ENCODE data around the gene AUTS2. TPM values are rescaled to one million over a fixed set of nuclear protein-coding genes. Genes with fewer than 3 reads are reported as not detected.

AUTS2 gene
- total and polyA plus RNA-seq, 2 donors (not counting 1 experiment from before 2014, with no cell fraction given) = 0.60 to 9.1 TPM

DNA sequence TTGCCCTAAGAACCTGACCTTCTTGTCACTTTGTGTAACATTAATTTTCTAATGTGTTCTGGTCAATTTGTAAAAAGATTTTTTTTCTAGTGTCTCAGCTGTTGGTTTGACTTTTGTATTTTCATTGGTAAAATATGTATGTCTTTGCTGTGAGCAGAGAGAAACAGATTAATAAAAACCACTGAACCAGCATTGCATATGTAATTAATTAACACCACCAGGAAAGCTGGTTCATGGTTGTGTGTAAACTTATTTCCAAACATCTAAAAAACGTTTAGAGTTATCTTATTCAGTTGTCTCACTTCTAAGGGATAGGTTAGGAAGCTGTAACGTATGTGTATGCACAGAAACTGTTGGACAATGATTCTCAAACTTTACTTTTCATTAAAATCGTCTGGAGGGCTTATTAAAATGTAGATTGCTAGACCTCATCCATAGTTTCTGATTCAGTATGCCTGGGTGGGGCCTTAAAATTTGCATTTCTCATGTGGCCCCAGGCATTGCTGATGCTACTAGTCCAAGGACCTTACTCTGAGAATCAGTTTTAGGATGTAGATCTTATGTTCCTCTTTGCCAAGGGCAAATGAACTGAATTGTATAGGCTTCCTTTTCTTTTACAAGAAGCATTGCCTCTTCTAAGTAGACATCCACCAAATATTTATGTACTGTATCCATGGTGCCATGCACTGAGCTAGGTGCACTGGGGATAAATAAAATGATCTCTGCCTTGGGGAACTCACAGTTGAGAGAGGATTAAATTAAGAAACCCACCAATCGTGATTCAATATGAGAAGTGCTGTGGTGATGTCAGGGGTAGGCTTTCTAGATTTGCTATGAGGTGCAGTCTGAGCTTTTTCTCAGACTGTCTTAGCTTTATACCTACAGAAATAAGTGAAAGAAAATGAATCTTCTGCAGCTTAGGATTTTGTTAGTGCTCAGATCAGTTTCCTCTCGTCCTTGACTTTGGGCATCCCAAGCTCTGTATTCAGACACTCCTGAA is 98.7 kb downstream of the AUTS2 start:
- no peak for TF ChIP-seq EZH2 (IDR thresholded peaks at IDR 0.05; ENCODE audit: low read length, missing control alignments)
- TF ChIP-seq, protein P1, sequence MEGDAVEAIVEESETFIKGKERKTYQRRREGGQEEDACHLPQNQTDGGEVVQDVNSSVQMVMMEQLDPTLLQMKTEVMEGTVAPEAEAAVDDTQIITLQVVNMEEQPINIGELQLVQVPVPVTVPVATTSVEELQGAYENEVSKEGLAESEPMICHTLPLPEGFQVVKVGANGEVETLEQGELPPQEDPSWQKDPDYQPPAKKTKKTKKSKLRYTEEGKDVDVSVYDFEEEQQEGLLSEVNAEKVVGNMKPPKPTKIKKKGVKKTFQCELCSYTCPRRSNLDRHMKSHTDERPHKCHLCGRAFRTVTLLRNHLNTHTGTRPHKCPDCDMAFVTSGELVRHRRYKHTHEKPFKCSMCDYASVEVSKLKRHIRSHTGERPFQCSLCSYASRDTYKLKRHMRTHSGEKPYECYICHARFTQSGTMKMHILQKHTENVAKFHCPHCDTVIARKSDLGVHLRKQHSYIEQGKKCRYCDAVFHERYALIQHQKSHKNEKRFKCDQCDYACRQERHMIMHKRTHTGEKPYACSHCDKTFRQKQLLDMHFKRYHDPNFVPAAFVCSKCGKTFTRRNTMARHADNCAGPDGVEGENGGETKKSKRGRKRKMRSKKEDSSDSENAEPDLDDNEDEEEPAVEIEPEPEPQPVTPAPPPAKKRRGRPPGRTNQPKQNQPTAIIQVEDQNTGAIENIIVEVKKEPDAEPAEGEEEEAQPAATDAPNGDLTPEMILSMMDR (conservative IDR thresholded peaks at IDR 0.05 in 1 of 2, IDR thresholded peaks at IDR 0.05 in 1 of 2; ENCODE audit: low read depth in 1 of 2, low read length in 2 of 2) = no peak
- no peak for DNase-seq (ENCODE audit: low read depth in 2 of 2)
- H2AFZ ChIP-seq (ENCODE audit: low read length) = no peak overlapping the region
- H3K36me3 ChIP-seq (ENCODE audit: control insufficient read depth, insufficient read depth, low read length) = no peaks in the 10 kb centered on the region
- H3K4me2 ChIP-seq (ENCODE audit: extremely low read depth, insufficient read depth, low read length) = no peak overlapping the region
- no peaks in the 10 kb centered on the region for H3K27me3 ChIP-seq (ENCODE audit: control insufficient read depth, insufficient read depth, low read length)
- no peaks in the 10 kb centered on the region for H3K9me3 ChIP-seq (ENCODE audit: control insufficient read depth, insufficient read depth, low read depth, low read length)
- H3K4me1 ChIP-seq (ENCODE audit: control insufficient read depth, extremely low read depth, insufficient read depth, low read length) = no peaks in the 10 kb centered on the region
- no peak overlapping the region for H3K27ac ChIP-seq (ENCODE audit: insufficient read depth, low read length)
- no peak overlapping the region for H3K4me3 ChIP-seq (replicated peaks in 1 of 4; ENCODE audit: control extremely low read depth in 1 of 4, insufficient read depth in 1 of 4, low read depth in 3 of 4, low read length in 4 of 4)
- H3K79me2 ChIP-seq (ENCODE audit: control insufficient read depth, insufficient read depth, low read length) = no peaks in the 10 kb centered on the region
- H3K9ac ChIP-seq (ENCODE audit: insufficient read depth, low read length) = no peak overlapping the region
- no peaks in the 10 kb centered on the region for H4K20me1 ChIP-seq (ENCODE audit: control insufficient read depth, extremely low read depth, insufficient read depth, low read length)

DNA sequence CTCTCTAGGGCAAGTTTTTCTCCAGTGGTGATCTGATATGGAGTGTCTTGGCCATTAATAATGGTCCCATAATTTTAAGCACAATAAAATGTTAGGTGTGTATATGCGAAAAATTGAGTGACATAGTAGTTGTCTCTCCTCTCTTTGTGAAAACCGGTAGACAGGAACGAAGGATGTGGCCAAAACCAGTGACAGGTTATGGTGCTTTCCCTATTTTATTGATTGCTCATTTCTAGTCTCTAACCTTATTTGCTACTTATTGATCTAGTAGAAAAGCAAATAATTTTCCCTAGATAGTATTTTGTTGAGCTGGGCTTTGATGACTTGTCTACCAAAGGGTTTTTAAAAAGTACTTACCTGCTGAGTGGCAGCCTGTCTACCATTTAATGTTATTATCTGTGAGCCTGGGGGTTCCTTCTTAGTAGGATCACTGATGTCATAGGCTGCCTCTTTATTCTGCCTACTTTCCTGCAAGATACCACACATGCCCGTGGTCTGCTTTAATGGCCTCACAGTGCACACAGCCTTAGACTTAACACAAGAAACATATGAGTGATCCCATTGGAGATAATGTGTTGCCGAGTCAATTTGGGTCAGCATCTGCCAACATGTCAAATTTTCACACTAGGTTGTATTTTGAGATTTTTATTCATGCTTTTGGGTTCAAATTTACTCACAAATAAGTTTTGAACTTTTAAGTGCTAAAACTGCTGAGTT is 100.0 kb downstream of the AUTS2 start:
- no peak overlapping the region for H3K4me3 ChIP-seq (replicated peaks in 1 of 4; ENCODE audit: control extremely low read depth in 1 of 4, insufficient read depth in 1 of 4, low read depth in 3 of 4, low read length in 4 of 4)
- DNase-seq (ENCODE audit: low read depth in 2 of 2) = no peak
- H3K4me2 ChIP-seq (ENCODE audit: extremely low read depth, insufficient read depth, low read length) = no peak overlapping the region
- H3K9ac ChIP-seq (ENCODE audit: insufficient read depth, low read length) = no peak overlapping the region
- H3K79me2 ChIP-seq (ENCODE audit: control insufficient read depth, insufficient read depth, low read length) = no peaks in the 10 kb centered on the region
- H3K27ac ChIP-seq (ENCODE audit: insufficient read depth, low read length) = no peak overlapping the region
- H3K4me1 ChIP-seq (ENCODE audit: control insufficient read depth, extremely low read depth, insufficient read depth, low read length) = no peaks in the 10 kb centered on the region
- H3K27me3 ChIP-seq (ENCODE audit: control insufficient read depth, insufficient read depth, low read length) = no peaks in the 10 kb centered on the region
- no peaks in the 10 kb centered on the region for H3K36me3 ChIP-seq (ENCODE audit: control insufficient read depth, insufficient read depth, low read length)
- TF ChIP-seq, protein P1 (conservative IDR thresholded peaks at IDR 0.05 in 1 of 2, IDR thresholded peaks at IDR 0.05 in 1 of 2; ENCODE audit: low read depth in 1 of 2, low read length in 2 of 2) = no peak
- no peak for TF ChIP-seq EZH2 (IDR thresholded peaks at IDR 0.05; ENCODE audit: low read length, missing control alignments)
- no peaks in the 10 kb centered on the region for H4K20me1 ChIP-seq (ENCODE audit: control insufficient read depth, extremely low read depth, insufficient read depth, low read length)
- no peak overlapping the region for H2AFZ ChIP-seq (ENCODE audit: low read length)
- no peaks in the 10 kb centered on the region for H3K9me3 ChIP-seq (ENCODE audit: control insufficient read depth, insufficient read depth, low read depth, low read length)

GRCh38 chr7:69699931-69700330 is 101.7 kb downstream of the AUTS2 start:
- no peaks in the 10 kb centered on the region for H3K79me2 ChIP-seq (ENCODE audit: control insufficient read depth, insufficient read depth, low read length)
- H2AFZ ChIP-seq (ENCODE audit: low read length) = no peak overlapping the region
- DNase-seq (ENCODE audit: low read depth in 2 of 2) = peak in 1 of 2 donors; percentile 15
- no peaks in the 10 kb centered on the region for H3K4me1 ChIP-seq (ENCODE audit: control insufficient read depth, extremely low read depth, insufficient read depth, low read length)
- H3K9ac ChIP-seq (ENCODE audit: insufficient read depth, low read length) = no peak overlapping the region
- no peaks in the 10 kb centered on the region for H3K9me3 ChIP-seq (ENCODE audit: control insufficient read depth, insufficient read depth, low read depth, low read length)
- H3K4me2 ChIP-seq (ENCODE audit: extremely low read depth, insufficient read depth, low read length) = no peak overlapping the region
- H3K4me3 ChIP-seq (replicated peaks in 1 of 4; ENCODE audit: control extremely low read depth in 1 of 4, insufficient read depth in 1 of 4, low read depth in 3 of 4, low read length in 4 of 4) = no peak overlapping the region
- H3K27ac ChIP-seq (ENCODE audit: insufficient read depth, low read length) = no peak overlapping the region
- H4K20me1 ChIP-seq (ENCODE audit: control insufficient read depth, extremely low read depth, insufficient read depth, low read length) = no peaks in the 10 kb centered on the region
- no peaks in the 10 kb centered on the region for H3K36me3 ChIP-seq (ENCODE audit: control insufficient read depth, insufficient read depth, low read length)
- no peaks in the 10 kb centered on the region for H3K27me3 ChIP-seq (ENCODE audit: control insufficient read depth, insufficient read depth, low read length)
- no peak for TF ChIP-seq EZH2 (IDR thresholded peaks at IDR 0.05; ENCODE audit: low read length, missing control alignments)
- TF ChIP-seq, protein P1 (conservative IDR thresholded peaks at IDR 0.05 in 1 of 2, IDR thresholded peaks at IDR 0.05 in 1 of 2; ENCODE audit: low read depth in 1 of 2, low read length in 2 of 2) = no peak
